Measurements from ENCODE around the gene KHDC3L.

DNA sequence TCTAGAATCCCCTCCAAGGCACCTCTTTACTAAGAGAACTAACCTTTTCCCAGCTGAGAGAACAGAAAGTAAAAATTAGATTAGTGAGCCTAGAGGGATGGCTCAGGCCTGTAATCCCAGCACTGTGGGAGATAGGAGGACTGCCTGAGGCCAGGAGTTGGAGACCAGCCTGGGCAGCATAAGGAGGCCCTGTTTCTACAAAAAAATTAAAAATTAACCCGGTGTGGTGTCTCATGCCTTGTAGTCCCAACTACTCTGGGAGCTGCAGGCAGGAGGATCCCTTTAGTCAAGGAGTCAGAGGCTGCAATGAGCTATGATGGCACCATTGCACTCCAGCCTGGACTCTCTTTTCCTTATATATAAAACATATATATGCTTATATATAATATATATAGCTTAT, 12.8 kb downstream of the KHDC3L start:
- TF ChIP-seq, protein P1, sequence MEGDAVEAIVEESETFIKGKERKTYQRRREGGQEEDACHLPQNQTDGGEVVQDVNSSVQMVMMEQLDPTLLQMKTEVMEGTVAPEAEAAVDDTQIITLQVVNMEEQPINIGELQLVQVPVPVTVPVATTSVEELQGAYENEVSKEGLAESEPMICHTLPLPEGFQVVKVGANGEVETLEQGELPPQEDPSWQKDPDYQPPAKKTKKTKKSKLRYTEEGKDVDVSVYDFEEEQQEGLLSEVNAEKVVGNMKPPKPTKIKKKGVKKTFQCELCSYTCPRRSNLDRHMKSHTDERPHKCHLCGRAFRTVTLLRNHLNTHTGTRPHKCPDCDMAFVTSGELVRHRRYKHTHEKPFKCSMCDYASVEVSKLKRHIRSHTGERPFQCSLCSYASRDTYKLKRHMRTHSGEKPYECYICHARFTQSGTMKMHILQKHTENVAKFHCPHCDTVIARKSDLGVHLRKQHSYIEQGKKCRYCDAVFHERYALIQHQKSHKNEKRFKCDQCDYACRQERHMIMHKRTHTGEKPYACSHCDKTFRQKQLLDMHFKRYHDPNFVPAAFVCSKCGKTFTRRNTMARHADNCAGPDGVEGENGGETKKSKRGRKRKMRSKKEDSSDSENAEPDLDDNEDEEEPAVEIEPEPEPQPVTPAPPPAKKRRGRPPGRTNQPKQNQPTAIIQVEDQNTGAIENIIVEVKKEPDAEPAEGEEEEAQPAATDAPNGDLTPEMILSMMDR (IDR thresholded peaks at IDR 0.05): no peak
- TF ChIP-seq POLR2A (IDR thresholded peaks at IDR 0.05): no peak

All from body of pancreas (tissue), 4 donors.